GM21529 (cell line): ENCODE measurements around the gene PAQR9.

Source experiments
- ATAC-seq: cut with Tn5 transposase; IDR thresholded peaks from one replicate; pipeline ENCODE4 v1.9.1; 2021; ENCODE audit not compliant: unreplicated experiment

Gene PAQR9

DNA sequence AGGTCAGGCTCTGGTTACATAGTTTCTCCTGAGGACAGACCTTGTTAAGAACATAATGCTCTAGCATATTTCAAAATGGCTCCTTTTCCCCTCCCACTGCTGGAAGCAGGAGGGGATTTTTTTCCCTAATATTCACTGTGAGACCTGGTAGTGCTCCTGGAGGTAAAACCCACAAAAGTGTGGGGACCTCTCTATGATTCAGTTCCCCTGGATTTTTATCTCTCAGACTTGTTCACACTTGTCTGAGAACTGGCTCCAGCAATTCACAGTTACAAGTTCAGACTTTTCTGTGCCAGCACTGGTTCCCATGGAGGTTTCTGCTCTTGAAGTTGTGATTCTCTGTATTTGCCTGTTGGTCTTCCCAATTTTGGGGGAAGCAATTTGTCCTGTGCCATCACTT, 38.3 kb downstream of the PAQR9 start:
- ATAC-seq, result no peak

GRCh38 chr3:142923694-142924093, 39.8 kb downstream of the PAQR9 start:
- no peak for ATAC-seq

DNA sequence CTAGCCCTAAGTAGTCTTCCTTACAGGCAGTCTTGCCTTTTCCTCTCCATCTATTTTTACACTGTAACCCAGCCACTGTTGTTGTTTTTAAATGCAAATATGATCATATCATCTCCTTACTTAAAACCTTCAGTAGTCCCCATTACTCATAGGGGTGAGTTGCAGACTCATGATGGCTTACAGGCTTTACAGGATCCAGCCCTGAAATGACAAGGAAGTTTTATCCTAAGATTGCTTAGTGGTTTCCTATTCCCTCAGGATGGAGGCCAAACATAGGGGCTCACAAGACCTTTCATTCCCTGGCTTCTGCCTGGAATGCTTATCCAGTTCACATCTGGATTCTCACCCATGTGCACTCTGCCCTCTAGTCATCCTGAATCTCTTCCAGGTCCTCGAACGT, 46.9 kb downstream of the PAQR9 start:
- no peak for ATAC-seq

DNA sequence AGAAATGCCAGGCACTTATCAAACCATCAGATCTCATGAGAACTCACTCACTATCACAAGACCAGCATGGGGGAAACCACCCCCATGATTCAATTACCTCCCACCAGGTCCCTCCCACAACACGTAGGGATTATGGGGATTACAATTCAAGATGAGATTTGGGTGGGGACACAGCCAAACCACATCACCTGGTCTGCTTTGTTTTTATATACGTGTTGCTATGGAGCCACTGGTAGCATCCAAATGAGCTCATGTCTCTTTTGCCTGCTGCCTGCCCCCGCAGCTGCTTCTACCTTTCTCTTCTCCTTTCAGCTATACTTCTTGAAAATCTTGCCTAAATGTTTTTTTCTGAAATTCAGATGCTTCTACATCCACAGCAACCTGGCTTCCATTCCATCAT, 47.8 kb downstream of the PAQR9 start:
- ATAC-seq, result no peak

DNA sequence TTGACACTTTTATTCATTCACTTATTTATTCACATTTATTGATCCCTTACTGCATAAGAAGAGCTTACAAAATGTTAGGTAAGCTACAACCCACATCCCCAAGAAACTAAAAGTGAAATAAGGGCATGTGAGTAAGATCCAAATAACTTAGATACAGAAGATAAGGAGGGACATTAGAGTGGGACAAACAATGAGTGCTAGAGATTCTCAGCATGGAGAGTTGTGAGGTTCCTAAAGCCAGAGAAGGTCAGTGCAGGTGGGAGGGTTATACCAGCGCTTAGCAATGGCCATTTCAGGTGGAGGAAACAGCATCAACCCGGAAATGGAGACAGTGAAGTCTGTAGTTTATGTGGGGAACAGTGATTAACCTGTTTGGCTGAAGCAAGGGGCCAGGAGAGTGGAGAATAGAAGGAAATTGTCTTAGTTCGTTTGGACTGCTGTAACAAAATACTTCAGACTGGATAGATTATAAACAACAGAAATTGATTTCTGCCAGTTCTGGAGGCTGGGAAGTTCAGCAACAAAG, 49.1 kb downstream of the PAQR9 start:
- no peak for ATAC-seq

GRCh38 chr3:142913432-142913831, 50.0 kb downstream of the PAQR9 start:
- ATAC-seq, result no peak

DNA sequence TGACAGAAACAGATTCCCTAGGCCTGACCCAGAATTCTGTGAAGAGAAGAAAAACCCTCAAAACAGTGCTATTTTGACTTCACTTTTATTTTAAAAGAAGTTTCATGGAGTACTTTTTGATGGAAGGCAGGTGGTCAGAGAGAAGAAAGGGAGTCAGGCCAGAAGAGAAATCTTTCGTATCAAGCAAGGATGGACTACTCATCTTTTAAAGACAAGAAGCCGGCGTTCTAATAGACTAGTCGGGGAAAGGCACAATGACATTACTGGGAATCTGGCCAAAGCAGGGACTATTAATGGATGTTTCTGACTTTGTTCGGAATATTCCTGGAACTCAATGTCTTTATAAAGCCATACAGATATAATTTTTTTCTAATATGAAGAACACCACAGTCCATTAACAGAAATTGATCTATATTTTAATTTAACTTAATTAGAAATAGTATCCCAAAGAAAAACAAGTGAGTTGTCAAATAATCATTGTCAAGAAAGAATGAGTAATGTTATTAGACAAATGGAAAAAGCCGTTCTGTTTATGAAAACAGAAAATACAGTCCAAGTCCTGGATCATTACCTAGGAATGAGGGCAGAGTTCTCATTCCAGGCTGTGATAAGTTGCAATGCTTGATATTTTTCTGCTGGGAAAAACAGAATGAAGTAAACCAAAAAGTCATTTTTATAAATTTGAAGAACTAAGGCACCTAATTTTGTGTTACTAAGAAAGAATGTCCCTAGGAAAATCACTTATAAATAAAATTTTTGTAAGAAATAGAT, 50.9 kb downstream of the PAQR9 start:
- no peak for ATAC-seq
